HEK293 (cell line): ENCODE measurements around the gene SURF4.

ENCODE experiments used
- CTCF ChIA-PET: fragments of 350-600 bp; formaldehyde crosslinking; extraction: SDS; loops from one replicate; lab custom pipeline; 2021; ENCODE audit warnings: antibody characterized with exemption; lab: Yijun Ruan, JAX
- POLR2A ChIA-PET: fragments of 300-600 bp; formaldehyde crosslinking; extraction: SDS; loops from one replicate; lab custom pipeline; 2020; ENCODE audit warnings: antibody characterized with exemption, inconsistent platforms; lab: Yijun Ruan, JAX
- H3K27ac ChIP-seq: fragments of 200-500 bp; sonication (Bioruptor generic); 2 replicates; pipeline ENCODE4 v1.5.1; 2014; ENCODE audit warnings: low read depth, low read length, control low read depth, inconsistent platforms; ENCODE audit errors: extremely low read depth
- H3K36me3 ChIP-seq, 2 experiments: fragments of 200-500 bp in 1 of 2; sonication (Bioruptor generic) in 1 of 2; 1 replicate in 1 of 2; 2 replicates in 1 of 2; pipeline ENCODE4 v1.5.1; 2014 to 2017; ENCODE audit warnings: inconsistent platforms in 2 of 2, low read length in 2 of 2; ENCODE audit not compliant: control insufficient read depth in 2 of 2, insufficient read depth in 1 of 2
- H3K4me1 ChIP-seq: fragments of 200-500 bp; sonication (Bioruptor generic); 2 replicates; pipeline ENCODE4 v1.5.1; 2014; ENCODE audit warnings: mild to moderate bottlenecking, low read length, inconsistent platforms; ENCODE audit not compliant: control insufficient read depth, insufficient read depth
- H3K4me3 ChIP-seq: 2 replicates; pipeline ENCODE4 v1.5.1; 2011; ENCODE audit warnings: low read depth, mild to moderate bottlenecking, control low read depth, low read length, moderate library complexity
- H3K9me3 ChIP-seq: fragments of 200-500 bp; sonication (Bioruptor generic); 2 replicates; pipeline ENCODE4 v1.5.1; 2014; ENCODE audit warnings: low read depth, low read length, inconsistent platforms; ENCODE audit not compliant: control insufficient read depth, insufficient read depth
- GFI1B ChIP-seq: fragments of 450-650 bp; formaldehyde crosslinking; IDR thresholded peaks from 2 replicates; pipeline ENCODE4 v1.5.1; 2016; ENCODE audit warnings: missing biosample characterization, missing genetic modification characterization
- HOXA7 ChIP-seq: sonication (generic); formaldehyde crosslinking; IDR thresholded peaks from 2 replicates; pipeline ENCODE4 v1.8.1; 2022; ENCODE audit warnings: missing genetic modification reagents, borderline replicate concordance
- KLF8 ChIP-seq: fragments of 450-650 bp; formaldehyde crosslinking; IDR thresholded peaks from 2 replicates; pipeline ENCODE4 v1.5.1; 2016; ENCODE audit warnings: missing biosample characterization, missing genetic modification characterization
- SETDB1 ChIP-seq: IDR thresholded peaks from one replicate; pipeline ENCODE4 v1.6.1; 2017; ENCODE audit warnings: mild to moderate bottlenecking, low read length, moderate library complexity, mixed read lengths; ENCODE audit not compliant: insufficient read length
- ZBTB8A ChIP-seq: fragments of 450-650 bp; formaldehyde crosslinking; IDR thresholded peaks from 2 replicates; pipeline ENCODE4 v1.5.1; 2016; ENCODE audit warnings: missing biosample characterization, missing genetic modification characterization
- ZFP41 ChIP-seq: fragments of 450-650 bp; formaldehyde crosslinking; IDR thresholded peaks from 2 replicates; pipeline ENCODE4 v1.5.1; 2016; ENCODE audit warnings: missing biosample characterization, missing genetic modification characterization, borderline replicate concordance
- ZIC2 ChIP-seq: fragments of 450-650 bp; formaldehyde crosslinking; IDR thresholded peaks from 2 replicates; pipeline ENCODE4 v1.5.1; 2016; ENCODE audit warnings: missing biosample characterization, missing genetic modification characterization
- ZNF138 ChIP-seq: fragments of 450-650 bp; formaldehyde crosslinking; IDR thresholded peaks from 2 replicates; pipeline ENCODE4 v1.5.1; 2016; ENCODE audit warnings: missing biosample characterization, missing genetic modification characterization, borderline replicate concordance
- ZNF174 ChIP-seq: fragments of 450-650 bp; formaldehyde crosslinking; IDR thresholded peaks from 2 replicates; pipeline ENCODE4 v1.5.0; 2017; ENCODE audit warnings: missing biosample characterization, mild to moderate bottlenecking, missing genetic modification characterization
- ZNF274 ChIP-seq, 2 experiments: fragments of 200-500 bp in 1 of 2; fragments of 450-650 bp in 1 of 2; sonication (Bioruptor generic) in 1 of 2; formaldehyde crosslinking in 1 of 2; IDR thresholded peaks; 2 replicates each; pipeline versions ENCODE4 v1.5.1 to v1.6.1; 2014 to 2016; ENCODE audit warnings: borderline replicate concordance in 1 of 2, inconsistent platforms in 1 of 2, low read length in 1 of 2, missing biosample characterization in 1 of 2, missing genetic modification characterization in 1 of 2
- ZNF658 ChIP-seq: fragments of 450-650 bp; formaldehyde crosslinking; IDR thresholded peaks from 2 replicates; pipeline ENCODE4; 2016; ENCODE audit warnings: missing biosample characterization, missing genetic modification characterization
- ZNF670 ChIP-seq: fragments of 450-650 bp; formaldehyde crosslinking; IDR thresholded peaks from 2 replicates; pipeline ENCODE4 v1.5.1; 2016; ENCODE audit warnings: missing biosample characterization, missing genetic modification characterization, low read depth
- TF ChIP-seq, protein P1 (sequence below): fragments of 450-650 bp; formaldehyde crosslinking; IDR thresholded peaks from 2 replicates; pipeline ENCODE4 v1.5.1; 2016; ENCODE audit warnings: missing biosample characterization, missing genetic modification characterization
- TF ChIP-seq, protein P2 (sequence below): fragments of 450-650 bp; formaldehyde crosslinking; IDR thresholded peaks from 2 replicates; pipeline ENCODE4 v1.5.1; 2016; ENCODE audit warnings: missing biosample characterization, missing genetic modification characterization
- TF ChIP-seq, protein P3 (sequence below): fragments of 450-650 bp; formaldehyde crosslinking; IDR thresholded peaks from 2 replicates; pipeline ENCODE4 v1.5.1; 2016; ENCODE audit warnings: missing biosample characterization, missing genetic modification characterization

SURF4 gene

DNA sequence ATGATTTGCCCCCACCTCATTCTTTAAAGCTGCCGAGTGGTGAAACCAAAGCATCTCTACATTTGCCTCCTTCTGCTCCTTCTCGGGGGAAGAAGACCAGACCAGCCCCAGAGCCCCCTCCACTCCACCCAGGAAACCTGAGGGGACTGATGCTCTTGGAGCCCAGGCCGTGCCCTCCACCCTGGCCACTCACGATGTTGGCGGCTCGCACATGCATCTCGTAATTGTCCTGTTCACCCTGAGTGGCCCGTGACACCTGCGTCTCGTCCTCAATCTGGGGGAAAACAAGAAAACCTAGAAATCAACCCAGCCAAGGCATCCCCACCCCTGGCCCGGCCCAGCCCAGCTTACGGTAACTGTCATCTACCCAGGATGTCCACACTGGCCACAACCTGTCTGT is 30.9 kb downstream of the SURF4 start:
- H3K9me3 ChIP-seq, result no peaks in the 10 kb centered on the region
- ChIA-PET CTCF (interaction anchor here (3.1 kb wide), 1 partner anchor 15 kb away, joined by 17 read pairs; no protein-coding TSS in a partner anchor), POLR2A (no interaction called here)
- H3K36me3 ChIP-seq, result peaks cover 3 to 82% of the 10 kb centered on the region in 2 experiments; a peak in 1 of 3 replicates
- TF ChIP-seq ZNF658 (tag by site-specific recombination), result no peak
- no peaks in the 10 kb centered on the region for H3K4me1 ChIP-seq
- H3K27ac ChIP-seq, result no peak overlapping the region
- H3K4me3 ChIP-seq, result no peak overlapping the region

DNA sequence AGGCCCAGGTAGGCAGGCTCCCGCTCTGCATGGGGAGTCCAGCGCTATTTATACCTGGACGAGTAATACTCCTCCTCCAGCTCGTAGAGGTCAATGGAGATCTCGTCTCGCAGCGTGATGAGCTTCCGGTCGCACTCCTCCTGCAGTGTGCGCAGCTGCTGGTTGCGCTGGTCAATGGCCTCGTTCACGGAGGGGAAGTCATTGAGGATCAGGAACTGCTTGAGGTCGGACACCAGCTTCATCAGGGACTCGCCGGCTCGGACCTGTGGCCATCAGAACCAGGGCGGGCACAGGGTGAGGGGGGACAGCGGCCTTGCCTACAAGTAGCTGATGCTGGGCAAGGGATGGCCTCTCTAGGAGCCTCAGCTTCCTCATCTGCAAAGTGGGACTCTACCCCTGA is 31.8 kb downstream of the SURF4 start:
- POLR2A ChIA-PET, result interaction anchor here (0.6 to 1.9 kb wide), 4 partner anchors 9 to 249 kb away, joined by 3 to 6 read pairs (median 4); partner anchors contain the start of gene SURF1
- Histone ChIP-seq H3K4me1 (no peaks in the 10 kb centered on the region), H3K36me3 (peaks cover 0 to 81% of the 10 kb centered on the region in 2 experiments; a peak in 1 of 3 replicates), H3K27ac (no peak overlapping the region), H3K9me3 (no peaks in the 10 kb centered on the region), H3K4me3 (no peak overlapping the region)
- TF ChIP-seq ZNF274 (IDR thresholded peaks at IDR 0.05; ENCODE audit: low read length) (no peak), ZNF274 (tag by site-specific recombination; IDR thresholded peaks at IDR 0.05; ENCODE audit: borderline replicate concordance) (no peak), KLF8 (no peak), ZNF670 (tag by site-specific recombination) (no peak), HOXA7 (CRISPR knock-in tag) (no peak), ZBTB8A (tag by site-specific recombination) (no peak), ZNF138 (tag by site-specific recombination) (no peak), ZNF174 (tag by site-specific recombination) (no peak), SETDB1 (no peak)
- TF ChIP-seq, protein P1, sequence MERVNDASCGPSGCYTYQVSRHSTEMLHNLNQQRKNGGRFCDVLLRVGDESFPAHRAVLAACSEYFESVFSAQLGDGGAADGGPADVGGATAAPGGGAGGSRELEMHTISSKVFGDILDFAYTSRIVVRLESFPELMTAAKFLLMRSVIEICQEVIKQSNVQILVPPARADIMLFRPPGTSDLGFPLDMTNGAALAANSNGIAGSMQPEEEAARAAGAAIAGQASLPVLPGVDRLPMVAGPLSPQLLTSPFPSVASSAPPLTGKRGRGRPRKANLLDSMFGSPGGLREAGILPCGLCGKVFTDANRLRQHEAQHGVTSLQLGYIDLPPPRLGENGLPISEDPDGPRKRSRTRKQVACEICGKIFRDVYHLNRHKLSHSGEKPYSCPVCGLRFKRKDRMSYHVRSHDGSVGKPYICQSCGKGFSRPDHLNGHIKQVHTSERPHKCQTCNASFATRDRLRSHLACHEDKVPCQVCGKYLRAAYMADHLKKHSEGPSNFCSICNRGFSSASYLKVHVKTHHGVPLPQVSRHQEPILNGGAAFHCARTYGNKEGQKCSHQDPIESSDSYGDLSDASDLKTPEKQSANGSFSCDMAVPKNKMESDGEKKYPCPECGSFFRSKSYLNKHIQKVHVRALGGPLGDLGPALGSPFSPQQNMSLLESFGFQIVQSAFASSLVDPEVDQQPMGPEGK (tag by site-specific recombination), result no peak
- TF ChIP-seq, protein P2, sequence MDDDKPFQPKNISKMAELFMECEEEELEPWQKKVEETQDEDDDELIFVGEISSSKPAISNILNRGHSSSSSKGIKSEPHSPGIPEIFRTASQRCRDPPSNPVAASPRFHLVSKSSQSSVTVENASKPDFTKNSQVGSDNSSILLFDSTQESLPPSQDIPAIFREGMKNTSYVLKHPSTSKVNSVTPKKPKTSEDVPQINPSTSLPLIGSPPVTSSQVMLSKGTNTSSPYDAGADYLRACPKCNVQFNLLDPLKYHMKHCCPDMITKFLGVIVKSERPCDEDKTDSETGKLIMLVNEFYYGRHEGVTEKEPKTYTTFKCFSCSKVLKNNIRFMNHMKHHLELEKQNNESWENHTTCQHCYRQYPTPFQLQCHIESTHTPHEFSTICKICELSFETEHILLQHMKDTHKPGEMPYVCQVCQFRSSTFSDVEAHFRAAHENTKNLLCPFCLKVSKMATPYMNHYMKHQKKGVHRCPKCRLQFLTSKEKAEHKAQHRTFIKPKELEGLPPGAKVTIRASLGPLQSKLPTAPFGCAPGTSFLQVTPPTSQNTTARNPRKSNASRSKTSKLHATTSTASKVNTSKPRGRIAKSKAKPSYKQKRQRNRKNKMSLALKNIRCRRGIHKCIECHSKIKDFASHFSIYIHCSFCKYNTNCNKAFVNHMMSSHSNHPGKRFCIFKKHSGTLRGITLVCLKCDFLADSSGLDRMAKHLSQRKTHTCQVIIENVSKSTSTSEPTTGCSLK (tag by site-specific recombination), result no peak
- CTCF ChIA-PET, result interaction anchor here (1.4 to 3.1 kb wide), 2 partner anchors 14 to 158 kb away, joined by 6 to 17 read pairs; no protein-coding TSS in a partner anchor

DNA sequence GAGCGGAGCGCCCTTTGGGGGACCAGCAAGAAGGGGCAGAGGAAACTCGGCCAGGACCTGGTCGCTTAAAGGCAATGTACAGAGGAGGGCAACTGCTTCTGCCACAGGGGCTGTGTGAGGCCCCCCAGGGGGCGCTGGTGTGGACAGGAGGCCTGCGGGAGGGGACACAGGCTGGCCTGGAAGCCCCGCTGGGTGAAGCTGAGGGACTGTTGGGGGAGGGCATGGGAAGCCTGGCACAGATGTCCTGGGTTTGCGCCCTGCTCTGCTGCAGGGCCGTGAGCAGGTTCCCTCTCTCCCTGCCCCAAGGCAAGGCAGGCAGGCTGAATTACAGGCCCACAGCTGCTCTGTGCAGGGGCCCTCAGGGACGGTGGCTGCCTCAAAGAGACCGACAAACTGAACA is 33.3 kb downstream of the SURF4 start:
- ChIA-PET POLR2A (interaction anchor here (1.0 to 2.0 kb wide), 5 partner anchors 9 to 312 kb away, joined by 3 to 12 read pairs (median 3); partner anchors contain the start of genes GTF3C5 and SURF1), CTCF (interaction anchor here (1.0 to 3.1 kb wide), 11 partner anchors 9 to 321 kb away, joined by 3 to 17 read pairs (median 5); partner anchors contain the start of gene CACFD1)
- TF ChIP-seq ZFP41 (tag by site-specific recombination) (no peak), ZIC2 (peak; percentile 48), GFI1B (tag by site-specific recombination) (no peak)
- TF ChIP-seq, protein P3, sequence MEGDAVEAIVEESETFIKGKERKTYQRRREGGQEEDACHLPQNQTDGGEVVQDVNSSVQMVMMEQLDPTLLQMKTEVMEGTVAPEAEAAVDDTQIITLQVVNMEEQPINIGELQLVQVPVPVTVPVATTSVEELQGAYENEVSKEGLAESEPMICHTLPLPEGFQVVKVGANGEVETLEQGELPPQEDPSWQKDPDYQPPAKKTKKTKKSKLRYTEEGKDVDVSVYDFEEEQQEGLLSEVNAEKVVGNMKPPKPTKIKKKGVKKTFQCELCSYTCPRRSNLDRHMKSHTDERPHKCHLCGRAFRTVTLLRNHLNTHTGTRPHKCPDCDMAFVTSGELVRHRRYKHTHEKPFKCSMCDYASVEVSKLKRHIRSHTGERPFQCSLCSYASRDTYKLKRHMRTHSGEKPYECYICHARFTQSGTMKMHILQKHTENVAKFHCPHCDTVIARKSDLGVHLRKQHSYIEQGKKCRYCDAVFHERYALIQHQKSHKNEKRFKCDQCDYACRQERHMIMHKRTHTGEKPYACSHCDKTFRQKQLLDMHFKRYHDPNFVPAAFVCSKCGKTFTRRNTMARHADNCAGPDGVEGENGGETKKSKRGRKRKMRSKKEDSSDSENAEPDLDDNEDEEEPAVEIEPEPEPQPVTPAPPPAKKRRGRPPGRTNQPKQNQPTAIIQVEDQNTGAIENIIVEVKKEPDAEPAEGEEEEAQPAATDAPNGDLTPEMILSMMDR (tag by site-specific recombination), result peak; percentile 35; the same call in 1 of the 2 replicates
- H3K4me1 ChIP-seq, result no peaks in the 10 kb centered on the region
- H3K27ac ChIP-seq, result no peak overlapping the region
- H3K4me3 ChIP-seq, result no peak overlapping the region
- peaks cover 0 to 77% of the 10 kb centered on the region in 2 experiments; a peak in 1 of 3 replicates for H3K36me3 ChIP-seq
- H3K9me3 ChIP-seq, result no peaks in the 10 kb centered on the region
